GM12864 (cell line): ENCODE results near the gene TMEFF2.

Experiments used
- DNase-seq: peaks from one replicate; pipeline ENCODE4 v3.0.0-alpha.2; 2011; ENCODE audit warnings: low read depth
- H3K4me3 ChIP-seq: 2 replicates; pipeline ENCODE4 v1.5.1; 2011; ENCODE audit warnings: mild to moderate bottlenecking, low read depth, low read length, control low read depth
- CTCF ChIP-seq: IDR thresholded peaks from 2 replicates; pipeline ENCODE4 v1.5.1; 2011; ENCODE audit warnings: low read depth, mild to moderate bottlenecking, moderate library complexity, low read length, control low read depth, inconsistent platforms; ENCODE audit errors: missing control alignments

Gene TMEFF2

GRCh38 chr2:191974676-191975075 is 220.1 kb downstream of the TMEFF2 start:
- no peak for DNase-seq
- TF ChIP-seq CTCF: no peak
- no peak overlapping the region for H3K4me3 ChIP-seq

- no peak for TF ChIP-seq CTCF
- DNase-seq: no peak
- H3K4me3 ChIP-seq: no peak overlapping the region
These were observed 223.9 kb downstream of the TMEFF2 start for GRCh38 chr2:191970867-191971266.

- no peak for TF ChIP-seq CTCF
- no peak overlapping the region for H3K4me3 ChIP-seq
- DNase-seq: no peak
These were observed 226.6 kb downstream of the TMEFF2 start for GRCh38 chr2:191968120-191968519.

- no peak for TF ChIP-seq CTCF
- no peak for DNase-seq
- no peak overlapping the region for H3K4me3 ChIP-seq
These were observed 229.0 kb downstream of the TMEFF2 start for GRCh38 chr2:191965733-191966132.

GRCh38 chr2:191961556-191961955 is 233.2 kb downstream of the TMEFF2 start:
- no peak overlapping the region for H3K4me3 ChIP-seq
- DNase-seq: no peak
- TF ChIP-seq CTCF: no peak

- no peak for DNase-seq
- H3K4me3 ChIP-seq: no peak overlapping the region
- TF ChIP-seq CTCF: no peak
These were observed 235.5 kb downstream of the TMEFF2 start for GRCh38 chr2:191959209-191959608.

GRCh38 chr2:191957996-191958860 is 236.5 kb downstream of the TMEFF2 start:
- no peak overlapping the region for H3K4me3 ChIP-seq
- DNase-seq: no peak
- TF ChIP-seq CTCF: no peak
